Astrocyte (in vitro differentiated cells and primary cell): ENCODE results near the gene POU2F3. TPM values are rescaled to one million over a fixed set of nuclear protein-coding genes. Genes with fewer than 3 reads are reported as not detected.
A peak's percentile ranks its signal among the peaks of the same experiment; 100 is the strongest.

Experiments used
- DNase-seq: peaks from one replicate; pipeline ENCODE4 v3.0.0-alpha.2; 2010; ENCODE audit warnings: low read depth
- FAIRE-seq: peaks from 2 replicates; lab custom pipeline; 2011; peaks lifted over from hg19 to GRCh38; lab: Jason Lieb, UNC
- H2AFZ ChIP-seq: 2 replicates; pipeline ENCODE4 v1.6.0; 2012; ENCODE audit warnings: low read depth, low read length, inconsistent platforms
- H3K27ac ChIP-seq: 2 replicates; pipeline ENCODE4 v1.5.1; 2011; ENCODE audit warnings: low read depth, low read length, inconsistent platforms
- H3K27me3 ChIP-seq: 2 replicates; pipeline ENCODE4 v1.6.0; 2011; ENCODE audit warnings: low read length, inconsistent platforms; ENCODE audit not compliant: insufficient read depth
- H3K36me3 ChIP-seq: 2 replicates; pipeline ENCODE4 v1.5.1; 2011; ENCODE audit warnings: low read length, inconsistent platforms; ENCODE audit not compliant: insufficient read depth
- H3K4me1 ChIP-seq: 2 replicates; pipeline ENCODE4 v1.5.1; 2011; ENCODE audit warnings: low read length, inconsistent platforms; ENCODE audit not compliant: insufficient read depth
- H3K4me2 ChIP-seq: 2 replicates; pipeline ENCODE4 v1.6.0; 2012; ENCODE audit warnings: low read length, inconsistent platforms
- H3K4me3 ChIP-seq: 2 replicates; pipeline ENCODE4 v1.5.1; 2011; ENCODE audit warnings: low read depth, mild to moderate bottlenecking, low read length, inconsistent platforms; ENCODE audit not compliant: insufficient read depth
- H3K79me2 ChIP-seq: 2 replicates; pipeline ENCODE4 v1.6.0; 2012; ENCODE audit warnings: mild to moderate bottlenecking, low read length, inconsistent platforms; ENCODE audit not compliant: insufficient read depth
- H3K9ac ChIP-seq: 2 replicates; pipeline ENCODE4 v1.6.0; 2012; ENCODE audit warnings: mild to moderate bottlenecking, low read length, inconsistent platforms
- H3K9me3 ChIP-seq: 2 replicates; pipeline ENCODE4 v1.5.1; 2012; ENCODE audit warnings: low read depth, mild to moderate bottlenecking, low read length, inconsistent platforms; ENCODE audit not compliant: insufficient read depth
- H4K20me1 ChIP-seq: 2 replicates; pipeline ENCODE4 v1.6.0; 2012; ENCODE audit warnings: low read length, inconsistent platforms; ENCODE audit not compliant: insufficient read depth
- H3K27ac Mint-ChIP-seq: one replicate; pipeline ENCODE4 v1.8.0; 2021; ENCODE audit warnings: mild to moderate bottlenecking, mixed read lengths; ENCODE audit not compliant: unreplicated experiment
- H3K27me3 Mint-ChIP-seq: one replicate; pipeline ENCODE4 v1.8.0; 2021; ENCODE audit warnings: low read depth, mixed read lengths; ENCODE audit not compliant: unreplicated experiment
- H3K36me3 Mint-ChIP-seq: one replicate; pipeline ENCODE4 v1.8.0; 2021; ENCODE audit warnings: low read depth, mixed read lengths; ENCODE audit not compliant: unreplicated experiment
- H3K4me1 Mint-ChIP-seq: one replicate; pipeline ENCODE4 v1.8.0; 2021; ENCODE audit warnings: low read depth, mixed read lengths; ENCODE audit not compliant: unreplicated experiment
- H3K4me3 Mint-ChIP-seq: one replicate; pipeline ENCODE4 v1.8.0; 2021; ENCODE audit warnings: mild to moderate bottlenecking, moderate library complexity, mixed read lengths; ENCODE audit not compliant: unreplicated experiment
- H3K9me3 Mint-ChIP-seq: one replicate; pipeline ENCODE4 v1.8.0; 2021; ENCODE audit warnings: mild to moderate bottlenecking, mixed read lengths; ENCODE audit not compliant: unreplicated experiment
- EZH2 ChIP-seq: IDR thresholded peaks from 2 replicates; pipeline ENCODE4 v1.6.1; 2012; ENCODE audit warnings: mild to moderate bottlenecking, low read length, inconsistent platforms; ENCODE audit not compliant: insufficient read depth
- total RNA-seq: library from RNA; stranded (reverse); gene quantifications from 2 replicates; pipeline ENCODE4 v1.2.1, GENCODE V29; 2021
- TF ChIP-seq, protein P1 (sequence below): IDR thresholded peaks from 2 replicates; pipeline ENCODE4 v1.5.1; 2011; ENCODE audit warnings: low read depth, mild to moderate bottlenecking, inconsistent platforms, low read length, moderate library complexity; ENCODE audit not compliant: insufficient read depth

POU2F3 gene
- total RNA-seq, 1 donor from 2014 or later: 0.20 TPM

DNA sequence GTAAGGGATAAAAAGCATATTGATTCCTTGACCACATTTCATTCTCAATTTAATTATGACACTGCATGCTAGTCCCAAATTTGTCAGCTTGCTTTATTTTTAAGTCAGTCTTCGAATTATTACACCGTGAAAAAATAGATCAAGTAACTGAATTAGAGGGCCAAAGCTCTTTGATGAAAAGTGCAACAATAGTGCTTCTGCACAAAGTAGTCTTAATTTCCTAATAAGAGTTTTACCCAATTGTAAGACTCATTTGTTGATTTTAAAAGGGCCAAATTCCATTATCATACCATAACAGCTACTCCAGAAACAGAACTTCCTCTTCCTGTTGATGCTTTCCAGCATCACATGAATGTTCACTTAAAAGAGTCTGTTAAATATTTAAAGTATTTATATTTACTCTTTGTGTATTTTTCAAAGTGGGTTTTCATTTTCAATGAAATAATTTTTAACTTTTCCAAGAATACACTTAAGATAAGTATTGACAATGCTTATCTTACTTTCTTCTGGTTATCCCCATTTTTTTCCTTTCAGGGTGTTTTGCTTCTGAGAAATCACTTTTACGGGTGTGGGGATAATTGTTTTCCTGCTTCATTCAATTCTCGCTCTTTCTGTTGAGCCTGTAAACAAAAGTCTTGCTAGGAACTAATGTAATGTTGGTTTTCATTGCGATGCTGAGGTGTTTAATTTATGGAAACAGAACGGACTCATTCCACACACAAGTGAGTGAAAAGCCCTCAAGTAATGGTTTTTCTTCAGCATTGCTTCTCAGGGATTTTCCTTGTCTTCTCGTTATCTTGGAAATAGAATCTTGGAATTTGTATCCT is 98.4 kb downstream of the POU2F3 start:
- Histone ChIP-seq H2AFZ (no peak overlapping the region), H3K4me3 (peak overlapping the region; percentile 92), H3K4me2 (peak overlapping the region; percentile 92), H3K79me2 (peaks cover 68% of the 10 kb centered on the region), H3K27me3 (no peaks in the 10 kb centered on the region), H3K9me3 (no peaks in the 10 kb centered on the region), H3K27ac (no peak overlapping the region), H3K4me1 (peaks cover 28% of the 10 kb centered on the region), H3K9ac (peak overlapping the region; percentile 96), H3K36me3 (no peaks in the 10 kb centered on the region), H4K20me1 (peaks cover 63% of the 10 kb centered on the region)
- DNase-seq: no peak
- TF ChIP-seq, protein P1, sequence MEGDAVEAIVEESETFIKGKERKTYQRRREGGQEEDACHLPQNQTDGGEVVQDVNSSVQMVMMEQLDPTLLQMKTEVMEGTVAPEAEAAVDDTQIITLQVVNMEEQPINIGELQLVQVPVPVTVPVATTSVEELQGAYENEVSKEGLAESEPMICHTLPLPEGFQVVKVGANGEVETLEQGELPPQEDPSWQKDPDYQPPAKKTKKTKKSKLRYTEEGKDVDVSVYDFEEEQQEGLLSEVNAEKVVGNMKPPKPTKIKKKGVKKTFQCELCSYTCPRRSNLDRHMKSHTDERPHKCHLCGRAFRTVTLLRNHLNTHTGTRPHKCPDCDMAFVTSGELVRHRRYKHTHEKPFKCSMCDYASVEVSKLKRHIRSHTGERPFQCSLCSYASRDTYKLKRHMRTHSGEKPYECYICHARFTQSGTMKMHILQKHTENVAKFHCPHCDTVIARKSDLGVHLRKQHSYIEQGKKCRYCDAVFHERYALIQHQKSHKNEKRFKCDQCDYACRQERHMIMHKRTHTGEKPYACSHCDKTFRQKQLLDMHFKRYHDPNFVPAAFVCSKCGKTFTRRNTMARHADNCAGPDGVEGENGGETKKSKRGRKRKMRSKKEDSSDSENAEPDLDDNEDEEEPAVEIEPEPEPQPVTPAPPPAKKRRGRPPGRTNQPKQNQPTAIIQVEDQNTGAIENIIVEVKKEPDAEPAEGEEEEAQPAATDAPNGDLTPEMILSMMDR: no peak
- no peak for TF ChIP-seq EZH2
- Mint-ChIP-seq H3K36me3 (no peaks in the 10 kb centered on the region), H3K4me3 (peak overlapping the region; percentile 93), H3K9me3 (no peaks in the 10 kb centered on the region), H3K27ac (no peak overlapping the region), H3K27me3 (no peaks in the 10 kb centered on the region), H3K4me1 (peaks cover 27% of the 10 kb centered on the region)
- no peak for FAIRE-seq

DNA sequence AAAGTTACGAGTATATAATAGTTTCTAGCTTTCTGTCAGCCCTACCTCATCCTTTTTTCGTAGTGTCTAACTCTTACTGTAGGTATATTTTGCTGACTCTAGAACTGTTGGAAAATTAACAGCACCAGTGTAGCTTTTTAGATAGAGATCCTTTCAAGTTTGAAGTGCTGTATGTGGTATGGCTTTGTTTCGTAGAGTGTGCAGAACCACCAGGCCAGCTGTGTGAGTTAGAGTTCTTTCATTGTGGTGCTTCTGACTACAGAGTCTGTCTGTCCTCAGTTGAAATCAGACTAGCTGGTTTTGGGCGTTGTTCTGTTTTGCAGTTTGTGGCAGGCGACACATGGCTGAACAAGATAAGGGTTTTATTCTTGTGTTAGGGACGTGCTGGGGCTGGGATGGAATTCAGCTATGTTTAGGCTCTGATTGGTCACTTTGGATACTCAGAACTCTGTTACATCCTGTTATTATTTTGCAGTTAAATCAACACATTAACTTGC is 99.5 kb downstream of the POU2F3 start:
- Histone ChIP-seq H3K9ac (peak overlapping the region; percentile 60), H3K9me3 (no peaks in the 10 kb centered on the region), H3K4me3 (peak overlapping the region; percentile 92), H3K4me1 (peaks cover 34% of the 10 kb centered on the region), H2AFZ (no peak overlapping the region), H3K36me3 (no peaks in the 10 kb centered on the region), H4K20me1 (peaks cover 74% of the 10 kb centered on the region), H3K27me3 (no peaks in the 10 kb centered on the region), H3K27ac (peak overlapping the region; percentile 25), H3K4me2 (peak overlapping the region; percentile 92), H3K79me2 (peaks cover 79% of the 10 kb centered on the region)
- no peaks in the 10 kb centered on the region for H3K27me3 Mint-ChIP-seq
- H3K4me3 Mint-ChIP-seq: peak overlapping the region; percentile 93
- H3K27ac Mint-ChIP-seq: peak overlapping the region; percentile 5
- no peaks in the 10 kb centered on the region for H3K9me3 Mint-ChIP-seq
- no peaks in the 10 kb centered on the region for H3K36me3 Mint-ChIP-seq
- peaks cover 30% of the 10 kb centered on the region for H3K4me1 Mint-ChIP-seq
- TF ChIP-seq, protein P1: no peak
- TF ChIP-seq EZH2: no peak
- DNase-seq (no peak), FAIRE-seq (no peak)

DNA sequence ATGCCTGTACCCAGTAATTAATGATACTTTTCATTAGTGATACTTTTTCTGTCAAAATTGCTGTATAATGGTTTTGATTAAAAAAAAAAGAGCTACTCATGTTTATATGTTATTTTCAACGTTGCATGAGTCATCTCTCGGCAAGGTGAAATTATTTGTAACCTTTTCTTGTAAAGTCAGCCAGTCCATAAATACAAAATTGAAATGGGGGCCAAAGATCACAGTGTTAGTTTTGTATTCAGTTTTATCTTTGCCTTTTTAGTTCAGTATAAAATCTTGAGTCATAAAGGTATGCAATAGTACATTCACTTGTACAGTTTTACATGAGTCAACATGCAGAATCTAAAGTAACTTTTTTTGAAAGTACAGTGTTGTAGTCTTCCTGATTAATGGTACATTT is 100.6 kb downstream of the POU2F3 start:
- Histone ChIP-seq H3K4me2 (peak overlapping the region; percentile 92), H4K20me1 (peaks cover 85% of the 10 kb centered on the region), H3K27ac (no peak overlapping the region), H3K79me2 (peaks cover 90% of the 10 kb centered on the region), H3K4me1 (peaks cover 35% of the 10 kb centered on the region), H2AFZ (no peak overlapping the region), H3K27me3 (no peaks in the 10 kb centered on the region), H3K9ac (no peak overlapping the region), H3K36me3 (no peaks in the 10 kb centered on the region), H3K9me3 (no peaks in the 10 kb centered on the region), H3K4me3 (no peak overlapping the region)
- H3K27ac Mint-ChIP-seq: no peak overlapping the region
- H3K4me3 Mint-ChIP-seq: peak overlapping the region; percentile 93
- FAIRE-seq (no peak), DNase-seq (no peak)
- no peaks in the 10 kb centered on the region for H3K27me3 Mint-ChIP-seq
- peaks cover 39% of the 10 kb centered on the region for H3K4me1 Mint-ChIP-seq
- H3K36me3 Mint-ChIP-seq: no peaks in the 10 kb centered on the region
- H3K9me3 Mint-ChIP-seq: no peaks in the 10 kb centered on the region
- TF ChIP-seq, protein P1: no peak
- TF ChIP-seq EZH2: no peak
